Loucy (cell line): ENCODE data around the gene ANO10.

ENCODE experiments used
- H2AFZ ChIP-seq: fragments of 200-600 bp; sonication (generic); 2 replicates; pipeline ENCODE4 v1.6.0; 2016; ENCODE audit warnings: antibody characterized with exemption, mild to moderate bottlenecking, low read length, moderate library complexity
- H3F3A ChIP-seq: fragments of 200-600 bp; 2 replicates; pipeline ENCODE4 v1.6.0; 2016; ENCODE audit warnings: antibody characterized with exemption, low read depth, mild to moderate bottlenecking
- H3K27me3 ChIP-seq: fragments of 200-600 bp; sonication (generic); 2 replicates; pipeline ENCODE4 v1.6.1; 2014; ENCODE audit warnings: low read length, mild to moderate bottlenecking; ENCODE audit not compliant: insufficient read depth, poor library complexity, severe bottlenecking
- H3K36me3 ChIP-seq: fragments of 200-600 bp; sonication (generic); 2 replicates; pipeline ENCODE4 v1.6.1; 2016; ENCODE audit warnings: low read length; ENCODE audit not compliant: insufficient read depth
- H3K4me1 ChIP-seq: fragments of 200-600 bp; sonication (generic); 2 replicates; pipeline ENCODE4 v1.5.1; 2014; ENCODE audit warnings: low read length, mild to moderate bottlenecking; ENCODE audit not compliant: insufficient read depth, poor library complexity, severe bottlenecking
- H3K4me2 ChIP-seq: fragments of 200-600 bp; sonication (generic); 2 replicates; pipeline ENCODE4 v1.6.0; 2014; ENCODE audit warnings: antibody characterized with exemption, low read length, low read depth, mild to moderate bottlenecking; ENCODE audit not compliant: poor library complexity, severe bottlenecking
- H3K4me3 ChIP-seq: fragments of 200-600 bp; sonication (generic); 2 replicates; pipeline ENCODE4 v1.5.1; 2014; ENCODE audit warnings: low read length, mild to moderate bottlenecking, mixed read lengths; ENCODE audit not compliant: poor library complexity, severe bottlenecking
- H3K79me2 ChIP-seq: fragments of 200-600 bp; sonication (generic); 2 replicates; pipeline ENCODE4 v1.6.1; 2014; ENCODE audit warnings: low read length; ENCODE audit not compliant: insufficient read depth
- H3K9ac ChIP-seq: fragments of 200-600 bp; sonication (generic); 2 replicates; pipeline ENCODE4 v1.6.0; 2014; ENCODE audit warnings: mild to moderate bottlenecking, low read depth, low read length, moderate library complexity; ENCODE audit not compliant: poor library complexity, severe bottlenecking
- H3K9me2 ChIP-seq: fragments of 200-600 bp; sonication (generic); replicated peaks from 2 replicates; pipeline ENCODE4 v1.6.1; 2016; ENCODE audit warnings: low read depth, low read length, mixed read lengths
- H3K9me3 ChIP-seq: fragments of 200-600 bp; sonication (generic); 2 replicates; pipeline ENCODE4 v1.6.1; 2014; ENCODE audit warnings: mild to moderate bottlenecking, antibody characterized with exemption, low read length, low read depth; ENCODE audit not compliant: insufficient read depth
- H4K20me1 ChIP-seq: fragments of 200-600 bp; sonication (generic); 2 replicates; pipeline ENCODE4 v1.6.0; 2014; ENCODE audit warnings: antibody characterized with exemption, low read length, mild to moderate bottlenecking; ENCODE audit not compliant: insufficient read depth, poor library complexity, severe bottlenecking
- EZH2phosphoT487 ChIP-seq: fragments of 200-600 bp; IDR thresholded peaks from 2 replicates; pipeline ENCODE4 v1.6.1; 2018; ENCODE audit warnings: antibody characterized with exemption, mild to moderate bottlenecking, moderate library complexity, borderline replicate concordance
- TF ChIP-seq, protein P1 (sequence below): fragments of 200-600 bp; sonication (generic); conservative IDR thresholded peaks from 2 replicates; pipeline ENCODE4 v1.5.1; 2014; ENCODE audit warnings: mild to moderate bottlenecking, antibody characterized with exemption, low read length

The ANO10 gene

GRCh38 chr3:43372007-43372740 is 249.6 kb downstream of the ANO10 start:
- no peaks in the 10 kb centered on the region for H3K27me3 ChIP-seq
- H4K20me1 ChIP-seq, result no peaks in the 10 kb centered on the region
- H3K4me1 ChIP-seq, result no peaks in the 10 kb centered on the region
- no peak overlapping the region for H3K4me2 ChIP-seq
- H3K4me3 ChIP-seq, result no peak overlapping the region
- no peaks in the 10 kb centered on the region for H3F3A ChIP-seq
- TF ChIP-seq, protein P1, sequence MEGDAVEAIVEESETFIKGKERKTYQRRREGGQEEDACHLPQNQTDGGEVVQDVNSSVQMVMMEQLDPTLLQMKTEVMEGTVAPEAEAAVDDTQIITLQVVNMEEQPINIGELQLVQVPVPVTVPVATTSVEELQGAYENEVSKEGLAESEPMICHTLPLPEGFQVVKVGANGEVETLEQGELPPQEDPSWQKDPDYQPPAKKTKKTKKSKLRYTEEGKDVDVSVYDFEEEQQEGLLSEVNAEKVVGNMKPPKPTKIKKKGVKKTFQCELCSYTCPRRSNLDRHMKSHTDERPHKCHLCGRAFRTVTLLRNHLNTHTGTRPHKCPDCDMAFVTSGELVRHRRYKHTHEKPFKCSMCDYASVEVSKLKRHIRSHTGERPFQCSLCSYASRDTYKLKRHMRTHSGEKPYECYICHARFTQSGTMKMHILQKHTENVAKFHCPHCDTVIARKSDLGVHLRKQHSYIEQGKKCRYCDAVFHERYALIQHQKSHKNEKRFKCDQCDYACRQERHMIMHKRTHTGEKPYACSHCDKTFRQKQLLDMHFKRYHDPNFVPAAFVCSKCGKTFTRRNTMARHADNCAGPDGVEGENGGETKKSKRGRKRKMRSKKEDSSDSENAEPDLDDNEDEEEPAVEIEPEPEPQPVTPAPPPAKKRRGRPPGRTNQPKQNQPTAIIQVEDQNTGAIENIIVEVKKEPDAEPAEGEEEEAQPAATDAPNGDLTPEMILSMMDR, result no peak
- no peak for TF ChIP-seq EZH2phosphoT487
- H3K9ac ChIP-seq, result no peak overlapping the region
- H3K9me3 ChIP-seq, result no peaks in the 10 kb centered on the region
- no peaks in the 10 kb centered on the region for H3K79me2 ChIP-seq
- no peaks in the 10 kb centered on the region for H3K9me2 ChIP-seq
- H2AFZ ChIP-seq, result no peak overlapping the region
- no peaks in the 10 kb centered on the region for H3K36me3 ChIP-seq

DNA sequence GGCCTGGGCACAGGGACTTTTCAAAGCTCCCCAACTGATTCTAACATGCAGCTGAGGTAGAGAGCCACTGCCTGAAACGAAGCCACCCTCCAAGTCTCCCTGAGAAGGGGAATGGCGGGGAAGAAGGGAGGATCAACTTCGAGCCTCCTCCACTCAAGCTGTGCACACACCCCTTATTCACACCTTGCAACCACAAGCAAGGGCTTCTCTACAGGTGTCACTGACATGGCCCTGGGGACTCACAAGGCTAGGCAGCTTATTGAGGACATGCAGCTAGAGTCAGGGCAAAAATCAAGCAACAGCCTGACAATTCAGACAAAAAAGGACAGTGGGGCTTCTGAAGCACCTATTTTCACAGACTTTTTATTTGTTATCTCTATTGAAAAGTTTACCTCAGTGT is 250.3 kb downstream of the ANO10 start:
- H3K9me3 ChIP-seq, result no peaks in the 10 kb centered on the region
- no peaks in the 10 kb centered on the region for H4K20me1 ChIP-seq
- TF ChIP-seq, protein P1, result no peak
- TF ChIP-seq EZH2phosphoT487, result no peak
- no peak overlapping the region for H2AFZ ChIP-seq
- H3K4me3 ChIP-seq, result no peak overlapping the region
- H3K4me1 ChIP-seq, result no peaks in the 10 kb centered on the region
- H3K27me3 ChIP-seq, result no peaks in the 10 kb centered on the region
- H3K4me2 ChIP-seq, result no peak overlapping the region
- no peaks in the 10 kb centered on the region for H3K79me2 ChIP-seq
- no peaks in the 10 kb centered on the region for H3K9me2 ChIP-seq
- no peak overlapping the region for H3K9ac ChIP-seq
- no peaks in the 10 kb centered on the region for H3K36me3 ChIP-seq
- H3F3A ChIP-seq, result no peaks in the 10 kb centered on the region

DNA sequence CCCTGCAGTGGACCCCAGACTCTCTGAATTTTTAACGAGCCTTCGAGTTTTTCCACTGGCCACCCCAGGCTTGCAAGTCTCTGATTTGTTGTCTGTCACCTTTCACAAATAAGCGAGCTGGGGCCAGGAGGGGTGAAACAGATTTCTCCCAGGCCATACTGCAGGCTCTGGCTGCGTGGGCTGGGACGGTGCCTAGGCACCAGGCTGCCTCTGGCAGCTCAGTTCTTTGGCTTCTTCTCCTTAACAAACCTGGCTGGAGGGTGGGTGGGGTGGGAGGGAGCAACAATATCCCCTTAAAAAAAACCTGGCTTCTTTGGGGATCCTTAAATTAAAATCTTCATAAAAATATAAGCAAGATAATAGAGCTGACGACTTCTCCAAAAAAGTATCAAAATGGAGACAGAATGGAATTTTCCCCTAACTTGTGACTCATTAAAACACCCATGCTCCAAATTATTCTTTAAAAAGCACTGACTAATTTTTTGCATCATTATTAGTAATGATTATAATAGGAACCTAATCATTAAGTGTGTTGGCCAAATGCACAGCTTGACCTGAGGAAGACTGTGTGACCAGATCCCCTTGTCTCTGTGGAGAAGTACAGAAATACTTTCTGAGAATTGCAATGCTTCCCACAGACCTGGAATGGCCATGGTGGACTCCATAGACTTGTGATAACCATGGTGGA is 251.4 kb downstream of the ANO10 start:
- no peaks in the 10 kb centered on the region for H3F3A ChIP-seq
- H2AFZ ChIP-seq, result no peak overlapping the region
- H4K20me1 ChIP-seq, result no peaks in the 10 kb centered on the region
- TF ChIP-seq, protein P1, result no peak
- no peak for TF ChIP-seq EZH2phosphoT487
- no peaks in the 10 kb centered on the region for H3K9me2 ChIP-seq
- no peak overlapping the region for H3K4me3 ChIP-seq
- no peak overlapping the region for H3K9ac ChIP-seq
- H3K79me2 ChIP-seq, result no peaks in the 10 kb centered on the region
- no peaks in the 10 kb centered on the region for H3K9me3 ChIP-seq
- H3K4me2 ChIP-seq, result no peak overlapping the region
- H3K27me3 ChIP-seq, result no peaks in the 10 kb centered on the region
- H3K4me1 ChIP-seq, result no peaks in the 10 kb centered on the region
- no peaks in the 10 kb centered on the region; the same call in 1 of the 2 replicates for H3K36me3 ChIP-seq
